H9 (cell line): ENCODE data around the gene NUCB2. TPM values are rescaled to one million over a fixed set of nuclear protein-coding genes. Genes with fewer than 3 reads are reported as not detected.
"Not testable (repeated sequence)": the region's sequence is repeated elsewhere in the genome, so short reads cannot be mapped to it uniquely, and the experiment has no call there.

Source experiments
- DNase-seq: peaks from one replicate; pipeline ENCODE4 v3.0.0-alpha.2; 2017
- H2AFZ ChIP-seq: one replicate; pipeline ENCODE4 v1.6.1; 2013; ENCODE audit warnings: mild to moderate bottlenecking, low read length, control low read depth, moderate library complexity
- H2AK5ac ChIP-seq: 2 replicates; pipeline ENCODE4 v1.6.1; 2013; ENCODE audit warnings: low read length, control low read depth, mixed read lengths; ENCODE audit not compliant: insufficient read length
- H2BK120ac ChIP-seq: one replicate; pipeline ENCODE4 v1.6.1; 2013; ENCODE audit warnings: low read depth, mild to moderate bottlenecking, low read length, control low read depth, inconsistent platforms; ENCODE audit not compliant: poor library complexity, severe bottlenecking
- H2BK12ac ChIP-seq: 2 replicates; pipeline ENCODE4 v1.6.1; 2013; ENCODE audit warnings: low read length, control low read depth, mixed read lengths, low read depth; ENCODE audit not compliant: insufficient read length
- H2BK15ac ChIP-seq: 2 replicates; pipeline ENCODE4 v1.6.1; 2013; ENCODE audit warnings: low read depth, low read length, control low read depth
- H2BK20ac ChIP-seq: one replicate; pipeline ENCODE4 v1.6.1; 2013; ENCODE audit warnings: low read depth, mild to moderate bottlenecking, low read length, control low read depth, inconsistent platforms; ENCODE audit not compliant: poor library complexity, severe bottlenecking
- H2BK5ac ChIP-seq: 2 replicates; pipeline ENCODE4 v1.6.1; 2013; ENCODE audit warnings: low read length, control low read depth, mixed read lengths; ENCODE audit not compliant: insufficient read length
- H3K14ac ChIP-seq: 2 replicates; pipeline ENCODE4 v1.6.1; 2013; ENCODE audit warnings: low read length, control low read depth; ENCODE audit not compliant: insufficient read depth
- H3K18ac ChIP-seq: 2 replicates; pipeline ENCODE4 v1.6.1; 2013; ENCODE audit warnings: low read depth, mild to moderate bottlenecking, mixed read lengths, low read length, control low read depth; ENCODE audit not compliant: insufficient read length
- H3K23ac ChIP-seq: 2 replicates; pipeline ENCODE4 v1.6.1; 2013; ENCODE audit warnings: low read length, control low read depth, mixed read lengths, low read depth; ENCODE audit not compliant: insufficient read length
- H3K23me2 ChIP-seq: 2 replicates; pipeline ENCODE4 v1.6.1; 2013; ENCODE audit warnings: low read depth, mild to moderate bottlenecking, mixed read lengths, low read length, control low read depth; ENCODE audit not compliant: insufficient read length, poor library complexity, severe bottlenecking
- H3K27ac ChIP-seq: 2 replicates; pipeline ENCODE4 v1.5.1; 2013; ENCODE audit warnings: low read length, control low read depth, mixed read lengths, low read depth; ENCODE audit not compliant: insufficient read length
- H3K27me3 ChIP-seq: 2 replicates; pipeline ENCODE4 v1.6.1; 2013; ENCODE audit warnings: low read length, control low read depth, inconsistent platforms; ENCODE audit not compliant: insufficient read depth
- H3K4ac ChIP-seq: 2 replicates; pipeline ENCODE4 v1.6.1; 2013; ENCODE audit warnings: low read depth, mild to moderate bottlenecking, control low read depth, inconsistent platforms, low read length, moderate library complexity
- H3K4me1 ChIP-seq: 2 replicates; pipeline ENCODE4 v1.6.1; 2013; ENCODE audit warnings: low read length, control low read depth, inconsistent platforms; ENCODE audit not compliant: insufficient read depth
- H3K4me2 ChIP-seq: 2 replicates; pipeline ENCODE4 v1.6.1; 2013; ENCODE audit warnings: low read length, control low read depth, mixed read lengths; ENCODE audit not compliant: insufficient read length, insufficient read depth
- H3K56ac ChIP-seq: 2 replicates; pipeline ENCODE4 v1.6.1; 2013; ENCODE audit warnings: low read depth, mild to moderate bottlenecking, mixed read lengths, low read length, control low read depth; ENCODE audit not compliant: insufficient read length
- H3K79me1 ChIP-seq: 2 replicates; pipeline ENCODE4 v1.6.1; 2013; ENCODE audit warnings: low read depth, mild to moderate bottlenecking, moderate library complexity, low read length, control low read depth, inconsistent platforms; ENCODE audit not compliant: insufficient read depth, poor library complexity, severe bottlenecking
- H3K79me2 ChIP-seq: 2 replicates; pipeline ENCODE4 v1.6.1; 2013; ENCODE audit warnings: low read length, control low read depth, inconsistent platforms; ENCODE audit not compliant: insufficient read depth
- H3K9ac ChIP-seq: 2 replicates; pipeline ENCODE4 v1.6.1; 2013; ENCODE audit warnings: low read length, control low read depth, mixed read lengths; ENCODE audit not compliant: insufficient read length; ENCODE audit errors: extremely low read depth
- H3K9me3 ChIP-seq: one replicate; pipeline ENCODE4 v1.6.1; 2013; ENCODE audit warnings: low read depth, low read length, inconsistent platforms; ENCODE audit not compliant: control insufficient read depth
- H3T11ph ChIP-seq: one replicate; pipeline ENCODE4 v1.6.1; 2013; ENCODE audit warnings: mild to moderate bottlenecking, low read length, control low read depth, inconsistent platforms
- H4K20me1 ChIP-seq: one replicate; pipeline ENCODE4 v1.6.1; 2013; ENCODE audit not compliant: control insufficient read depth, insufficient read length, insufficient read depth
- H4K5ac ChIP-seq: 2 replicates; pipeline ENCODE4 v1.6.1; 2013; ENCODE audit warnings: low read depth, mild to moderate bottlenecking, mixed read lengths, low read length, control low read depth; ENCODE audit not compliant: insufficient read length
- H4K8ac ChIP-seq: replicated peaks from 2 replicates; pipeline ENCODE4 v1.6.1; 2013; ENCODE audit warnings: low read length, control low read depth, mixed read lengths, low read depth; ENCODE audit not compliant: insufficient read length
- H4K91ac ChIP-seq: 2 replicates; pipeline ENCODE4 v1.6.1; 2013; ENCODE audit warnings: low read depth, mild to moderate bottlenecking, moderate library complexity, mixed read lengths, low read length, control low read depth; ENCODE audit not compliant: insufficient read length
- H3K27ac Mint-ChIP-seq, 3 experiments: 2 replicates in 2 of 3; 3 replicates in 1 of 3; pipeline ENCODE4 v1.8.0; 2020 to 2021; ENCODE audit warnings: mixed read lengths in 3 of 3, mild to moderate bottlenecking in 1 of 3, moderate library complexity in 1 of 3
- H3K27me3 Mint-ChIP-seq: 2 replicates; pipeline ENCODE4 v1.8.0; 2021; ENCODE audit warnings: low read depth, mild to moderate bottlenecking, moderate library complexity, mixed read lengths
- H3K36me3 Mint-ChIP-seq, 3 experiments: 2 replicates in 2 of 3; 3 replicates in 1 of 3; pipeline ENCODE4 v1.8.0; 2020 to 2021; ENCODE audit warnings: low read depth in 3 of 3, mixed read lengths in 3 of 3; ENCODE audit not compliant: insufficient read depth in 1 of 3
- H3K4me1 Mint-ChIP-seq, 2 experiments: 2 replicates each; pipeline ENCODE4 v1.8.0; 2020; ENCODE audit warnings: mixed read lengths in 2 of 2
- H3K4me3 Mint-ChIP-seq, 2 experiments: 2 replicates in 1 of 2; 3 replicates in 1 of 2; pipeline ENCODE4 v1.8.0; 2020 to 2021; ENCODE audit warnings: mild to moderate bottlenecking in 2 of 2, mixed read lengths in 2 of 2, moderate library complexity in 1 of 2
- H3K9me3 Mint-ChIP-seq, 2 experiments: 2 replicates in 1 of 2; 3 replicates in 1 of 2; pipeline ENCODE4 v1.8.0; 2020; ENCODE audit warnings: mild to moderate bottlenecking in 2 of 2, mixed read lengths in 2 of 2, moderate library complexity in 1 of 2
- CTCF ChIP-seq: fragments of 200-600 bp; sonication (generic); conservative IDR thresholded peaks from 3 replicates; pipeline ENCODE4 v1.8.0; 2021; ENCODE audit warnings: antibody characterized with exemption, mild to moderate bottlenecking
- WGBS: extraction: QIAGEN DNeasy Blood & Tissue Kit; methylation state at CpG from one replicate; pipeline ENCODE4 v1.1.7; 2013; ENCODE audit warnings: missing lambda C conversion rate, low lambda C conversion rate, mixed read lengths; ENCODE audit not compliant: insufficient read length; ENCODE audit errors: extremely low coverage; 5-methylcytosine and 5-hydroxymethylcytosine counted together
- total RNA-seq: library from RNA; stranded (reverse); gene quantifications from 2 replicates; pipeline ENCODE4 v1.2.1, GENCODE V29; 2021

Gene NUCB2
- total RNA-seq, 1 experiment from 2014 or later: 29.1 TPM

- Histone ChIP-seq H3K23me2 (no peaks in the 10 kb centered on the region), H3K27ac (no peak overlapping the region), H4K8ac (no peak overlapping the region), H3T11ph (no peak overlapping the region), H2BK12ac (no peak overlapping the region), H3K9me3 (no peaks in the 10 kb centered on the region), H2BK5ac (no peak overlapping the region), H2BK20ac (no peak overlapping the region), H3K23ac (no peak overlapping the region), H3K27me3 (no peaks in the 10 kb centered on the region), H3K4me1 (no peaks in the 10 kb centered on the region), H3K4ac (no peak overlapping the region), H2BK120ac (no peak overlapping the region), H4K20me1 (no peaks in the 10 kb centered on the region), H2AK5ac (no peak overlapping the region), H3K9ac (no peak overlapping the region), H3K79me1 (no peaks in the 10 kb centered on the region), H3K18ac (no peak overlapping the region), H4K91ac (no peak overlapping the region), H3K79me2 (no peaks in the 10 kb centered on the region), H2BK15ac (no peak overlapping the region), H3K4me2 (no peak overlapping the region), H4K5ac (no peak overlapping the region), H3K56ac (no peak overlapping the region), H3K14ac (no peak overlapping the region), H2AFZ (no peak overlapping the region)
- no peak overlapping the region for H3K27ac Mint-ChIP-seq
- WGBS: no CpG with 5 or more reads among the region's 5 CpGs
- H3K4me3 Mint-ChIP-seq: no peak overlapping the region
- no peaks in the 10 kb centered on the region for H3K36me3 Mint-ChIP-seq
- DNase-seq: no peak
- H3K4me1 Mint-ChIP-seq: no peaks in the 10 kb centered on the region
- H3K9me3 Mint-ChIP-seq: no peaks in the 10 kb centered on the region
- TF ChIP-seq CTCF: no peak
- peaks cover 3% of the 10 kb centered on the region for H3K27me3 Mint-ChIP-seq
These were observed 9.0 kb upstream of the NUCB2 start for GRCh38 chr11:17267576-17267975.

- H3K4me3 Mint-ChIP-seq, H4K20me1 ChIP-seq, H3K23me2 ChIP-seq, H3K79me1 ChIP-seq, H2BK5ac ChIP-seq, H2BK120ac ChIP-seq, H3K27me3 ChIP-seq, H3K9me3 ChIP-seq, H3K4ac ChIP-seq, H4K8ac ChIP-seq, H3K4me1 Mint-ChIP-seq, DNase-seq, H2BK15ac ChIP-seq, H3K9me3 Mint-ChIP-seq, H2AFZ ChIP-seq, H3K79me2 ChIP-seq, H2AK5ac ChIP-seq, H4K91ac ChIP-seq, H3T11ph ChIP-seq, H3K27ac Mint-ChIP-seq, H3K27ac ChIP-seq, H3K23ac ChIP-seq, H3K9ac ChIP-seq, H3K18ac ChIP-seq, H4K5ac ChIP-seq, H3K27me3 Mint-ChIP-seq, H2BK12ac ChIP-seq, H3K36me3 Mint-ChIP-seq, H3K4me1 ChIP-seq, H3K56ac ChIP-seq, H3K14ac ChIP-seq, H2BK20ac ChIP-seq, H3K4me2 ChIP-seq: not testable (repeated sequence)
- WGBS: no CpG with 5 or more reads among the region's 5 CpGs
These were observed 8.0 kb upstream of the NUCB2 start for GRCh38 chr11:17268500-17268899.
